Iris pigment epithelial cell (primary cell): ENCODE results near the gene CCDC28B.

Experiments
- DNase-seq: peaks from one replicate; pipeline ENCODE4 v3.0.0-alpha.2; 2011; ENCODE audit warnings: low read depth

The CCDC28B gene

DNA sequence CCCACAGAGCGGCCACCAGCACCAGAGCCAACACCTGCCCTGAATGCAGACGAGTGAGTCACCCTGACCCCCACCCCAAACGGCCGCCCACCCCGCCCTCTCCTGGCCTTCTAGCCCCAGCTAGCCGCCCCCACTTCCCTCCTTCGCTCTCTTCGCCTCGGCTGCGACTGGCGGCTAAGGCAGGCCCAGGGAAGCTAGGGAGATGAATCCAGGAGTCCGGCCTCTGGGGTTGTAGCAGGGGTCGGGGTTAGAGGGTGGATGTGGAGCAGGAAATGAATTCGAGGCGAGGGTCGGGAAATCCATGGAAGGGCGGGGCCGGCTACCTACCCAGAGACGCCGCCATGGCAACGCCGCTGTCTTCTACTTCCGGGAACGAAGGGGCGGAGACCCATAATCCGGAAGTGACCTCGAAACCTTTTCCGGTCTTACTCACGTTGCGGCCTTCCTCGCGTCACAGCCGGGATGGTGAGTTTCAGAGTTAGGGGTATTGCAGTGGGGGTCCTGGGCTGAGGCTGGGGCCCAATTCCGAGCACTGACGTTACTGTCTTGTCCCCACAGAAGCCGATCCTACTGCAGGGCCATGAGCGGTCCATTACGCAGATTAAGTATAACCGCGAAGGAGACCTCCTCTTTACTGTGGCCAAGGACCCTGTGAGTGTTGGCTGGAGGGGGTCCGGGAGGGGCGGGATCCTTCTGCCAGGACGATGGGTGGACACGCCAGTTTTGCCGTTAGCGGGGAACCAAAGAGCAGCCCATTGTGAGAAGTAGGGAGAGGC, 21.8 kb downstream of the CCDC28B start, which contains the start of the genes EIF3I and TMEM234:
Gene EIF3I, plus strand, starts transcription at position 428 of the 776 bp plus-strand sequence. Its CDS starts 35 bp downstream, at position 463.
Gene TMEM234, minus strand, starts transcription at position 374 of the 776 bp plus-strand sequence. Its CDS starts 31 bp downstream, at position 343.
- DNase-seq: peak; percentile 92

DNA sequence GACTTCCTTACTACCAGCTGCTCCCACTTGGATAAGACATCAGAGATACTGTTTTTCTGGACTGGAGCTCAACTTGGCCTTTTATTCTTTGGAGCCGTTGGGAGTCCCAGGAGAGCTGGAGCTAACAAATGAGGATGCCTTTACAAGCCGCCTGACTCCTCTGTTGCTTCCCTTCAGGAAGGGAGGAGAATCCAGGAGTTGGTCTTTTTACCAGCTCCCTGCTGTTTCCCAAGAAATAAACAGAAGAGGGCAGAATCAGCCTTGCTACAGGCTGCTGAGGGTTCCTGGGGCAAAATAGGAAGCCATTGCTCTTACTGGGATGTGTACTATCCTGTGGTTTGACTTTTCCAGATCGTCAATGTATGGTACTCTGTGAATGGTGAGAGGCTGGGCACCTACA, 23.3 kb downstream of the CCDC28B start:
- DNase-seq: no peak

DNA sequence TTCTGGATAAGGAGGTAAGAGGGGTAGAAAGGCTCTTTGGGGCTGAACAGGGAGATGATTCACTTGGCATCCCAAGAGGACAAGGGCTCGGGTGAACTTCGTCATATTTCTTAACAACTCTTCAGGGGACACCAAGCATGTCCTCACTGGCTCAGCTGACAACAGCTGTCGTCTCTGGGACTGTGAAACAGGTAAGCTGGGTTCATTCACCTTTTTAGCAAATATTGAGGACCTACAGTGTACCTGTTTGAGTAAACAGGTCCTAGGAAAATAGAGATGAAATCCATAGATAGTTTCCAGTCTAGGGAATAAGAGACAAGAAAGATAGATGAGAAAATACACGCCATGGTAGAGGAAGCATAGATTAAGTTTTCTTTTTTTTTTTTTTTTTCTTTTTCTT, 23.9 kb downstream of the CCDC28B start:
- no peak for DNase-seq

DNA sequence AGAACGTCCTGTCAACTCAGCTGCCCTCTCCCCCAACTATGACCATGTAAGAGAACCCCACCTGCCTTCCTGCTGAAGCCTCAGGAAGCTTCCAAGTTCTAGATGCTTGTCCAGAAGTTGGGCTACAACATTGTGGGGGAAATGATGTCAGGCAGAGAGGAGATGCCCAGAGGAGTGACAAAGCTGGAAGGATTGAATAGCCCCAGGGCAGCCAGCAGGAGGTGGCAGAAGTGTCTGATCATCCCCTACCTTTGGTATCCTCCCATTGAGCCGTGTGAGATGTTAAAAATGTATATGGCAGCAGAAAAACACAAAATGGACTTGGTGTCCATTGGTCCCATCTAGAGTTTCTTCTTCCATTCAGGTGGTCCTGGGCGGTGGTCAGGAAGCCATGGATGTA, 28.4 kb downstream of the CCDC28B start:
- DNase-seq: no peak

DNA sequence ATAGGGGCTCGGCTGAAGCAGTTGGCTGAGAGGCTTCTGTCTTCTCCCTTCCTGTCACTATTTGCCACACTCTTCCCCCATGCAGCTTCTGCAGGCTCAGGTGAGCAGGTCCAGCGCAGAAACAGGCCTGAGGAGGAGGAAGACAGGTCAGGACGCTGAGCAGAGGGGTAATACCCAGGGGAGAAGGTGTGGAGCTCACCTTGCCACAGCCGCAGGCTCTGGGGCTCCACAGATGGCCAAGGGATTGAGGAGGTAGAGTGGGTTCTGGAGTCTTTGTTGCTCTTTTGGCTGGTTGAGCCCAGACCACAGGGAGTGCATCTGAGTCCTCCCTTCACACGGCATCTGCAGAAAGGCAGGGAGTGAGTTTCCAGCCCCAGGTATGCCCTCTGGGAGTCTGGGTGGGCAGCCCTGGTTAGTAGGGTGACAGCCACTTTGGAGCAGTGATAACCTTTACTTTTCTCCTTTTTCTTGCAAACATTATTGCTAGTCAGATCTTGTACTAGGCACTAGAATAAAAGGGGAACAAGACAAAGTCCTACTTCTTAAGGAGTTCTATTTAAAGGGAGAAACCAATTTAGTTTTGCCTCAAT, 31.5 kb downstream of the CCDC28B start:
- DNase-seq: no peak

DNA sequence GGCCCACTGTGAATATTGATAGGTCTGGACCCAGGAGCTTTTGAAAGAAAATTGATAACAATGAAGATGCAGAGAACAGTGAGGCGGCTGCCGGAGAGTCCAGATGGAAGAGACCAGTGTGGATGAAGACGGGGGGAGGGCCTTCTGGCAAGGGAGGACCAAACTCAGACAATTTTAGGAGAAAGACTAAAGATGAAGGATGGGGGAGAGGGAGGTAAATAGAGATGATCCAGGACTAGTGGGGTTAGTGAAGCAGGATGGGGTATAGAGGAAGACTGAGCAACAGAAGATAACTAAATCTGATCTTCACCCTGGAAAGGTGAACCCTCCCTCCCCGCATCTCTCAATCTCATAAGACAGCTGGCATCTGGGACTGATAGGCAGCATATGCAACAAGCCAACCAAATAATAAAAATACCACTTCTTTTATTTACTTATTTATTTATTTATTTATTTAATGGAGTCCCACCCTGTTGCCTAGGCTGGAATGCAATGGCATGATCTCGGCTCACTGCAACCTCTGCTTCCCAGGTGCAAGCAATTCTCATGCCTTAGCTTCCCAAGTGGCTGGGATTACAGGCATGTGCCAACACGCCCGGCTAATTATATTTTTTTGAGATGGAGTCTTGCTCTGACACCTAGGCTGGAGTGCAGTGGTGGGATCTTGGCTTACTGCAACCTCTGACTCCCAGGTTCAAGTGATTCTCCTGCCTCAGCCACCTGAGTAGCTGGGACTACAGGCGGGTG, 32.3 kb downstream of the CCDC28B start:
- no peak for DNase-seq

DNA sequence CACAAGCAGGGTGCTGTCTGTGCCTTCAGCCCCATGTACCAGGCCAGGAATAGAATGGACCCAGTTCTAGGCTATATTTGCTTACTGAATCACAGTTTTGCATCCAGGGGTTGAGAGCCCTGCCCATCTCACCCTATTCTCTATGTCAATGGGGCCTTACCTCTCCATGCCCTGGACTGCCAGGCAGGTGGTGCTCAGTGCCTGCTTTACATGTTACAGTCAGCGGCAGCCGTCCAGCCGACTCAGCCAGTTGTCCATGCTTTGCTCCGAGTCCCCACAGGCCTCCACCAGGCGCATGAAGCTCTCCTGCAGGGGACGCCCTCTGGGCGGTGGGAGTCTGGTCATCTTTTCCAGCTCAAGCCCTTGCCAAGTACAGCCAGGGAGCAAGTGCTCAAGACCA, 34.4 kb downstream of the CCDC28B start:
- no peak for DNase-seq

DNA sequence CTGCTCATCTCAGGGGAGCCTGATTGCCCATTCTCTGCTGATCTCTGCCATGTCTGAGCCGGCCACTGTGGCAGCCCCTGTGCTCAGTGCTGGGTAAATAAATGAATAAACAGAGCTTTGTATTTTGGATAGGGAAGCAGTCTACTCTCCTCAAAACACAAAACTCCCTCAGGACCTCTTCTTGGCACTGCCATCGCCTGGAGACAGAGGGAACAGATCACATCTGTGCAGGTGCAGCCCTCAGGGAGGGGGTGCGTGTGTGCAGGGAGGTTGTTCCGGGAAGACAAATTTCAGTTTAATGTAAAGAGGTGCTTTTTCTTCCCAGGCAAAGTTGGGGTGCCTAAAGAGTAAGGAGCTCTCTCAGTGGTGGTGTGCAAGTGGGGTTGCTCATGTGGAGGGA, 38.9 kb downstream of the CCDC28B start:
- DNase-seq: no peak

DNA sequence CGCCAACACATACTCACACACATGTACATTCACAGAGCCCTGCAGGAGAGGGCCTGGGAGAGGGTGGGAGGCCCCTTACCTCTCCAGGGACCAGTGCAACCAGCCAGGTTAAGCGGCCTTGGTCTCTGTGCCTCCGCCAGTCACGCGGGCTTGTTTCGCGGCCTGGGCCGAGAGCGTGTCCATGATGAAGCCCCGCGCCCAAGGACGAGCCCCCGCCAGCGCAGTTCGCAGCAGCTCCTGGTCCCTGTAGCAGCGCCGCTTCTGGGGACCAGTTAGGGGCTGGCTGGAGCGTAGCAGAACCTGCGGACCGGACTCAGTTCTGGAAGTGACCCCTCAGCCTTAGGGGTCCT, 39.4 kb downstream of the CCDC28B start:
- DNase-seq: no peak

DNA sequence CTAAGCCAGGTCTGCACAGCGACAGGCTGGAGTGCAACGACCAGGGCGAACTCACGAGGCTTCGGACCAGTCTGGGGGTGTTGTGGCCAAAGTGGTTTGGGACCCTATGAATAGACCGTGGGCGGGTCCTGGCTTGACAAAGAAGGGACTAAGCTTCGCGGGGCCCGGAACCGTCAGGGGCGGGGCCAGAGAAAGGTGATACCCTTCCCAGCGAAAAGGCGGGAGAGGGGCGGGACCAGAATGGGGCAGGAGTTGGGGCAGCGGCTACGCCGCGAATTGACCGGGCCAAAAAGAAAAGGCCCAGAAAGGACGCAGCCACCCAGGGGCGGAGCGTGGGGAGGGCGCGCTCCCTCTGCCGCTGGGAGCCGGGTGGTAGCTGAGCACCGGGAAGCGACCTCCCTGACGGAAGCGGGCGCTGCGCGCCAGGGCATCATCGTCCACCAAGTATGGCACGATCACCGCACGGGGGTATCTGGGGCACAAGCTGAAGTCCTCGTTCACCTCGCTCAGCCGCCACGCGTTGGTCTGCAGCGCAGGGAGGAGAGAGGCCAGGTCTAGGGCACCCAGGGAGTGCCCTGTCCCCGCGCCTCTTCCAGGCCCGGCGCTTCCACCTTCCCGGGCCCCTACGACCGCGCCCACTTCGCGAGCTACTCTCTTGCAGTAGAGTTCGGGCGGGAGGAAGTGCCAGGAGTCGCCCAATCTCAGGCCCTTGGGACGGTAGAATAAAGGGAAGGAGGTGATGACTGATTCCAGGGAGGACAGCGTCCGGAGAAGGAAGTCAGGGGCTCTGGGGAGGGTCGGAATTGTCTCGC, 40.0 kb downstream of the CCDC28B start:
- no peak for DNase-seq

DNA sequence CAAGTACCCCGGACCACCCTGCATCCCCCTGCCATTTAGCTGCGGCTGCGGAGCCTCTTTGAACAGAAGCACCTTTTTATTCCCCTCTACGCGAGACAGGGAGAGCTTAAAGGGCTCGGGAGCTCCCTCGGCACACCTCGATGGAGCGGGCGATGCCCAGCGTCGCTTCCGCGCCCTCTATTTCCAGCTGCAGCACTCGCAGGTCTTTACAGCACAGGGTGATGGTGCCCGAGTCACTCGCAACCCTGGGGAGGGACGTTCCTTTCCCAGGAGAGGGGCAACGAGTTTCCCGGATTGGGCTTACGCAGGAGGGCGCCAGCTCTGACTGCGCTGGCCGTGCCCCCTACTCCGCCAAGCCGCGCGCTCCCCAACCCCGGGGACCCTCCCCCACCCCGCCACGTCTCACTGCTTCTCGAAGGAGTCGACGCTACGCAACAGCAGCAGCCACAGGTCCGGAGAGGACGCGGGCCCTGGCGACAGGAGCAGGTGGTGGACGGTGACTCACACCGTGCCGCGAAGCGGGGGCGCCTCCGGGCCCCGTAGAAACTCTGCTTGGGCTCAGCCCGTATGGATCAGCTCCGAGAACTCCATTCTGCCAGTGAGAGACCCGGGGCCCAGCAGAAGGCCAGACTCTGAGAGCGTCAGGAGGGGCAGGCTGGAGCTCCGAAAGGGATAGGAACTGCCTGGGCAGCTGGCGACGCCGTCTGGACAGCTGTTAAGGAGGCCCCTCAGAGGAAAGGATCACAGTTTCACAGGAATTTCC, 40.8 kb downstream of the CCDC28B start:
- no peak for DNase-seq

DNA sequence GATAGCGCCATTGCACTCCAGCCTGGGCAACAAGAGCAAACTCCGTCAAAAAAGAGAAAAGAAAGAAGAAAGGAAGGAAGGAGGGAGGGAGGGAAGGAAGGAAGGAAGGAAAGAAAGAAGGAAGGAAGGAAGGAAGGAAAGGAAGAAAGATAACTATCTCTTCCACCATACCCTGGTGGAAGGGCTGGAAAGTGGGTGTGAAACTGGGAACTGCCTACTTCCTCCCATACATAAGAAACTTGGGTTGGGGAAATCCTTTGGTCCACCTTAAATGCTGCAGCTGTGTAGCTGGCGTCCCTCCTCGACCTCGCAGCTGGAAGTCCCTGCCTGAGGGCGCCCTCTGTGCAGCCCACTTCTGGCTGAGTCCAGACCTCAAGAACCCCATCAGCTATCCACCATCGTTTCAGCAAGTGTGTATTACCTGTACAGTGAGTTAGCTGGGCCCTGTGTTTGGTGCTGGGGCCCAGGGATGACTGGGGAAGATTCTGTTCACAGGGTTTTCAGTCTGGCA, 42.0 kb downstream of the CCDC28B start:
- DNase-seq: no peak

DNA sequence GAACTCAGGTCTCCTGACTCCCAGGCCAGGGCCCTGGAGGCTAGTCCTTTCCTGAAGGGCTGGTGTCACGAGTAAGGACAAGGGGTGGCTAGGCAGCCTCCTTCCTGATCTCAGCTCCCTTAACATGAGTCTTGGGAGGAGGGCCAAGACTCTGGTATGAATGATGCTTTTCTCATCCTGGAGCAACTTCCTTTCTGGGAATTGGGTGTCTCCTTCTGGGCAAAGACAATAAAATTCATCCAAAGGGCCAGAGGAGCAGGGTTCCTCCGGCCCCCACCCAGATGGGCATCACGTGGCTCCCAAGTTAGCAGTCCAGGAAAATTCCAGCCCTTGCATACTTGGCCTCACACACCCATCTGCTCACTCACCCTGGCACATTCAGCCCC, 46.5 kb downstream of the CCDC28B start, which contains the start of gene FAM167B:
Gene FAM167B, plus strand, starts transcription at position 335 of the 386 bp plus-strand sequence. CDS start 200 bp downstream, outside the sequence.
- DNase-seq: peak; percentile 22

DNA sequence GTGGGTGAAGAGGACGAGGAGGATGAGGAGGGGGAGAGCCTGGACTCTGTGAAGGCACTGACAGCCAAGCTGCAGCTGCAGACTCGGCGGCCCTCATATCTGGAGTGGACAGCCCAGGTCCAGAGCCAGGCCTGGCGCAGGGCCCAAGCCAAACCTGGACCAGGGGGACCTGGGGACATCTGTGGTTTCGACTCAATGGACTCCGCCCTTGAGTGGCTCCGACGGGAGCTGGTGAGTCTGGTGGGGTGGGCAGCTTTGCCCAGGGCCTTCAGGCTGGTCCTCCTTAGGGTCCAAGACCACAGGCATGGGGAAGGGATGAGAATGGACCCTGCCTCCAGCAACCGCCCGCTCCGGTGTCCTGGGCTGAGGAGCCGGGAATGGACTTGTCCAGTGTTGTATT, 47.1 kb downstream of the CCDC28B start:
- DNase-seq: no peak

DNA sequence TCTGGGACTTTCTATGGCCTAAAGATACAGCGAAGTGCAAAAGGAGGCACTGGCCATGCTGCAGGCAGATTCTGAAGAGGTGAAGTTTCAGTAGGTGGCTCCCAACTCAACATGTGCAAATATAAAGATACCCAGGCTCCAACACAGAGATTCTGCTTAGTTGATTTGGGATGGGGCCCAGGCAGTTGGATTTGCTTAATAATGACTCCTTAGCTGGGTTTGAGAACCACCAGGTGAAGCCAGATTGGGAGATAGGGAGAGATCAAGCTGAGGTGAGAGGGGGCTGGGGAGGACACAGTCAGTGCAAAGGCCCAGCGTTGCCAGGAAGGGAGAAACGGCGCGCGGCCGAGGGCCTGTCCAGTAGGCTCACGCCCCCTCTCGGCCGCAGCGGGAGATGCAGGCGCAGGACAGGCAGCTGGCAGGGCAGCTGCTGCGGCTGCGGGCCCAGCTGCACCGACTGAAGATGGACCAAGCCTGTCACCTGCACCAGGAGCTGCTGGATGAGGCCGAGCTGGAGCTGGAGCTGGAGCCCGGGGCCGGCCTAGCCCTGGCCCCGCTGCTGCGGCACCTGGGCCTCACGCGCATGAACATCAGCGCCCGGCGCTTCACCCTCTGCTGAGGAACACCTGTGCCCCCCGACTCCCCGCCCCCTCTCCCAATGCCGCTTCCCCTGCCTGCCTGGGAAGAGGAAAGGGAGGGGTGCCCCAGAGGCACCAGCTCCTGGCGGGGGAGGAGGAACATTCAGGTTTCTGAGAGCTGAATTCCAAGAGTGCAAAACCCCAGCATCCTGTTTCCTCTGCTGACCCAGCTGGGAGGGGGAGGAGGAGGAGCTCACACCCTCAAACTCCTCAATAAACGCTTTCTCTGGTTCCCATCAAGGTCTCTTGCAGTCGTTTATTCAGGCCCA, 47.8 kb downstream of the CCDC28B start:
- DNase-seq: peak; percentile 62

DNA sequence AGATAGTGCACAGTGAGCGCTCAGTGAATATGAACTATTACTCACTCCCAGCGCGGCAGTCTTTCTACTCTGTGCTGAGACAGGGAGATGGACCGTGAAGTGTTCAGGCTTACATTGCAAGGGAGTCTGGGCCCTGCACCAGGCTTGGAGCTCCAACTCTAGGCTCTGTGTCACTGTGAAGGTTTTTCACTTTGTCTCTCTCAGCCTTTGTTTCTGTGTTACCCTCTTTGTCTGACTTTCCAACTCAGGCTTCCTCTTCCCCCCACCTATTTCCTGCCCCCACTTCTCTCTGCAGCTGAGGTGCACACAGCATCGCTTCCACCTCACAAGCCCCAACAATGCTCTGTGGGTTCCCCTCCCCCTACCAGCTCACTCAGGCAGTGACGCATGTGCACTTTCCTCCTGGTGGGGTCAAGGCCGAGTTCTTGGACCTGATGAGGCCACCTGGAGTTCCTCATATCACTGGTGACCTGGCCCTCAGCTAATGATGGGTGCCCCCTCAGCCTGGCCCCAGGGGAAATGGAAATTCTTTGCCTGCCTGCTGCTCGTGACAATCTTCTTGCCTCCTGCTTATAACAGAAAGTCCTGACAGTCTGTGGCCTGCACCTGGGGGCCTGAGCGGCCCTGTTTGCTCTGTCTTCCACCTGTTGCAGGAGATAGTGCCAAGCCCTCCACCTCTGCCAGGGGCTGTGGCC, 49.6 kb downstream of the CCDC28B start:
- peak; percentile 34 for DNase-seq

DNA sequence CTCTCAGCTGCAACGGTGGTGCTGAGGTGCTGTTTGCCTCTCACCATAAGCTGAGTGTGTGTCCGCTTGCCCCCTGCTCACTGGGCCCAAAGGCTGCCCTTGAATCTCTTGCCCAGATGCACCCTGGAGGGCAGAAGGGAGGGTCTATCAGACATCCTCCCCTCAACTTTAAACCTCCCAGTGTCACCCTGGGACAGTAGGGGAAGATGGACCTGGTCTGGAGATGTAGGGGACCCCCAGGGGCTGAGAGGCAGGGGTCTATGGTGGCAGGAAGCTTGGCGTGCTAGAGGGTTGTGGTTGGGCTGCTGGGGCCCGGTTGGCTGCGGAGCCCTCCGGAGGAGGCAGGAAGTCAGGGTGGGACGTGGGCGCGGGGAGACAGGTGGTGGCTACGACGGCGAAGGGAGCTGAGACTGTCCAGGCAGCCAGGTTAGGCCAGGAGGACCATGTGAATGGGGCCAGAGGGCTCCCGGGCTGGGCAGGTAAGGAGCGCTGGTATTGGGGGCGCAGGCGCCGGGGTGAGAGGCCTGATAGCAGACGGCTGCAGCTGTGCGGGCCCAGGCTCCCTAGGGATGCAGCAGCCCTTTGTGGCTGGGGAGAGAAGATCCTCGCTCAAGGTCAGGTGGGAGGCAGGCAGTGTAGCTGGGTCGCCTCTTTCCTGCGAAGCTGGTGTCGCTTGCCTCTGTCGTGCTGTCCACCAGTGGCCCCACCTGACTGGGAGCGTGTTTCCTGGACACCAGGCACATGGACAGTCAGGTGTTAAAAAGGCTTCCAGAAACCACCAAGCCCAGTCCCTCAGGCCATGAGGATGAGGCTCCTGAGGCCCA, 50.7 kb downstream of the CCDC28B start, which contains the start of gene LCK:
Gene LCK, plus strand, starts transcription at position 373 of the 824 bp plus-strand sequence. CDS start 23,065 bp downstream, outside the sequence.
- DNase-seq: no peak
